ENCODE measurements around the gene NRBF2.
"Not testable (repeated sequence)": the region's sequence is repeated elsewhere in the genome, so short reads cannot be mapped to it uniquely, and the experiment has no call there.

Gene NRBF2

DNA sequence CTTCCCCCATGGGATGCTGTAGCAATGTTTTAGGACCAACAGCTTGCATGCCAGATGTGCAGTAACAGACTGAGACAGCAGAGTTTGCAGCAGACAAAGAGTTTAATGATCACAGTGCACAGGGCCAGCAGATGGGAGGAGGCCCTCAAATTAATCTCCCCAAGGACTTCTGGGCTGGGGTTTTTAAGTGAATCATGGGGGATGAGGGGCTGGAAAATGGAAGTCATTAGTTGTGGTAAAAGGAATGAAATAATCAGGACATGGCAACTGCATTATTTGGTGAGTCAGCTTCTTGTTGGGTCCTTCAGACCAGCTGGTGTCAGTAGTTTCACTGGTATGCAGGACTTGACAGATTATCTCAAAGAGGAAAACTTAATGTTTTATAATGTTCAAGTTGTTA is 12.6 kb upstream of the NRBF2 start:
- DNase-seq, result no peak

DNA sequence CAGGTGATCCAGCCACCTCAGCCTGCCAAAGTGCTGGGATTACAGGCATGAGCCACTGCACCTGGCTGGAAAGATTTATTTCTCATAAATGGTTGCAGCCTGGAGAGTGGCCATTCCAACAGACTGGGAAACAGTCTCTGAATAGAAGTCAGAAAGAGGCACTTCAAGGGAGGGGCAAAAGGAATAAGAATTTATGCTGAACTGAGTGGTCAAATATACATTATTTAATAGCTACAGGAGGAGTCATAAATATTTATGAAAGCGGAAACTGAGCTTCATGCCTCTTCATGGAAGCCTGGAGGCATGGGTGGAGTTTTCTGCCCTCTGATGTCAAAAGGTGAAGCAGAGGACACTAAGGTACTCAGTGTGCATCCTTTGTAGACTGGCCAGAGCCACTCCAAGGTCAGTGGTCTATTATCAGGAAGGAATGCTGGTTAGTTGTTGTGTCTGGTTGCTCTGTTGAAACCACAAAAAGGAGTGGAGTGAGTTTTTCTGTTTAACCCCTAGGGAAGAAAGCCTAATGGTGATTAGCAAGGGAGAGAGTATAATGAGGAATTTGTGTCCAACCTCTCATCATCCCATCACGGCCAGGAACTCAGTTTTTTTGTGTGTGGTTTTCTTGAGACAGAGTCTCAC is 9.3 kb upstream of the NRBF2 start:
- DNase-seq, result no peak

DNA sequence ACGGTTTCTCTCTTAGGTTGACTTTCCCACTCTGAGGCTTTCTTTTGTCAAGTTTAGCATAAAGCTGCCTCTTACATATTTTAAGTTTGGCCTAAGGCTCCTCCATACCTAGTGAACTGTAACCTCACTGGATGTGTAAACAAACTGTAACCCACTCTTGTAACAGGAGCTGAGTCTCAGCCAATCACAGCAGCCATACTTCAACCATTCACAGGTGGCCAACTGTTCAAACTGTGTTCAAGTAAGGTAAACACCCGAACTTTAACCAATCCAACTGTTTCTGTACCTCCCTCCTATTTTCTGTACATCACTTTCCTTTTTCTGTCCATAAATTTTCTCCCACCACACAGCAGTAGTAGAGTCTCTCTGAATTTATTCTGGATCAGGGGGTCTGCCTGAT is 7.7 kb upstream of the NRBF2 start:
- no peak for DNase-seq

DNA sequence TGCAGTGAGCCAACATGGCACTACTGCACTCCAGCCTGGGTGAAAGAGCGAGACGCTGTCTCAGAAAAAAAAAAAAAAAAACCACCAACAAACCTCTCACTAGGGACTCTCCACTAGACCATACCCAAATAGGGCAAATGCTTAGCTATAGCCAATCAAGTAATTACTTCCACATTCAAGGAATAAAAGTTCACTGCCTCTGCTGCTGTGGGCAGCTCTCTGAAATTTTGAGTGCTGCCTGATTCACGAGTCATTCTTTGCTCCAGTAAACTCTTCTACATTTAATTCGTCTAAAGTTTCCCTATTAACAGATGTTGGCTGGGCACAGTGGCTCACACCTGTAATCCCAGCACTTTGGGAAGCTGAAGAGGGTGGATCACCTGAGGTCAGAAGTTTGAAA is 4.7 kb upstream of the NRBF2 start:
- no peak for DNase-seq

DNA sequence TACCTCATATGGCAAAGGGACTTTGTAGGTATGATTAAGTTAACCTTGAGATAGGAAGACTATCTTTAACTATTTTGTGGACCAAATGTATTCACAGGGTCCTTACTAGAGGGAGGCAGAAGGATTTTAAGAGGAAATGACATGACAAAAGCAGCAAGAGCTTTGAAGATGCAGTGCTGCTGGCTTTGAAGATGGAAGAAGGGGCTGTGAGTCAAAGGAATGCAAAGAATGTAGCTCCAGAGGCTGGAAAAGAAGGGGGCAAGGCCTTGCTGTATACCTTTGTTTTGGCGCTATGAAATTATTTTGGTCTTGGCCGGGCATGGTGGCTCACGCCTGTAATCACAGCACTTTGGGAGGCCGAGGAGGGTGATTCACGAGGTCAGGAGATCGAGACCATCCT is 3.2 kb upstream of the NRBF2 start:
- DNase-seq, result no peak

DNA sequence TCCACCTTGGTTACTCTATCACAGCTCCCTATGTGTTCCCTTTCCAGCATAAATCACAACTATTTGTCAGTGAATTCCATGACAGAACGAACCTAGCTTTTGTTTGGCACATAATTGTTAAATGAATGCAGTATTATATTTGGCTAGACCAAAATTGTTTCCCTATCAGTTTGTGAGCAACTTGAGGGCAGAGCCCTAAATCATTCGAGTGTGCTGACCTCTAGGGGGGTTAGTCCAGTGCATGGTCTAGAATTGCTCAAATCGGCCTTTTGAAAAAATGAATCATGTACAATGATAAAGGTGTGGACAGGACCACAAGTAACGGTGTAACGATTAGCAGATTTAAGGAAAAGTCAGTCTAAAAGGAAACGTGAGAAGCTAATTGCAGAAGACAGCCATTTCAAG is 475 bp upstream of the NRBF2 start:
- DNase-seq, result no peak

DNA sequence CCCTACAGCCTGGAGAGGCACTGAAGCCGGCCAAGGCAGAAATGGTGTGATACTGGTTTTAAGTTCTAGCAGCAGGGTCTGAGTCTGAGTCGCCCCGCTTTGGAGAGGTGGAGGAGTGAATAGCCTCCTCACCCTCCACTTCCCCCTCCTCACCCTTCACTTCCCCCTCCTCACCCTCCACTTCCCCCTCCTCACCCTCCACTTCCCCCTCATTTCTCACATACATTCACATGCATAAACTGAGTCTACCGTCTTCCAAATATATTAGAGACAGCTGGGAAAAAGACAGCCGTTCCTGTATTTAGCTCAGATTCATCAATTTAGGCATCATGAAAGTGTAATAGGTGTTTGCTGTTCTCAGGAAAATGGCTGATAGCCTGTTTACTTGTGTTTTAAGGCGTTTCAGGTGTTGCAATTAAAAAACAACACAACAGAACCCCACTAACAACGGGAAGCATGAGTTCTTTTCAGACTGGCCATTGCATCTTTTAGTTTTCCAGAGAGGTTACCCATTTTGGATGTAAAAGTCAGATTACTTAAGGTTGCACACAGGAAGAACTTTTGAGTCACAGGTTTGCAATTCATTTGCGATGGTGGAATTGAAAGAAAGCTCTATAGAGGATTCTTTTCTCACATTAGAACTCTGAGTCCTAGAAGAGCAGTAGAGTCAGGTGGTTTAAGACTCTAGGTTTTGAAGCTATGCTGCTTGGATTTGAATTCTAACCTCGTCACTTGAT is 861 bp downstream of the NRBF2 start:
- no peak for DNase-seq

DNA sequence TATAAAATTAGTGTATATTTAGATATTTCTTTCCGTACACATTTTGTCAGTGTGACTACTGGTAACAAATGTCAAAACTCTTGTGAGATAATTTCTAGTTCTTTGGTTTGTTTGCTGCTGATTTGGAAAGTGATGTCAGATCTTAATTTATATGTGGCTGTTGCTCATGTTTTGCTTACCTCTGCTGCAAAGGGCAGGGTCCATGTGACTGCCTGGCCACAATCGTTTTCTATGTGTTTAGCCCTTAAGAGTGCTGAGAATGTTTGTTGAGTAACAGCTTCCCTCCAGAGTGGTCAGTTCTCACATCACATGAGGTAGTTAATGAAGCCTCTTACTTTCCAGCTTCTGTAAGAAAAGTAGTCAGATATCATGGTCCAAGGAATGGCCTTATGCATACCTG is 4.2 kb downstream of the NRBF2 start:
- no peak for DNase-seq

DNA sequence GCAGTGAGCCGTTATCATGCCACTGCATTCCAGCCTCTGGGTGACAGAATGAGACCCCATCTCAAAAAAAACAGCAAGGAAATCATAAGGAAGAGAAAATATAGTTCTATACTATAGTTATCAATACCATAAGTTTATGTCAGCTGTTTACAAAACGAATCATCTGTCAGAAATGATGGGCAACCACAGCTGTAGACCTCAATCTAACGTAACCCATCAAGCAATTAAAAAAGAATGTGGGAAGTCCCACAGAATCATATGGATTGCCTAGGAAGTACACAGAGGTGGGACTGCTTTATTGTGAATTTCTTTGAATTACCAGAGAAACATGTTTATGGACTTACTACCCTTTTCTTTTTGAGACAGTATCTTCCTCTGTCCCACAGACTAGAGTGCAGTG is 6.9 kb downstream of the NRBF2 start:
- no peak for DNase-seq

DNA sequence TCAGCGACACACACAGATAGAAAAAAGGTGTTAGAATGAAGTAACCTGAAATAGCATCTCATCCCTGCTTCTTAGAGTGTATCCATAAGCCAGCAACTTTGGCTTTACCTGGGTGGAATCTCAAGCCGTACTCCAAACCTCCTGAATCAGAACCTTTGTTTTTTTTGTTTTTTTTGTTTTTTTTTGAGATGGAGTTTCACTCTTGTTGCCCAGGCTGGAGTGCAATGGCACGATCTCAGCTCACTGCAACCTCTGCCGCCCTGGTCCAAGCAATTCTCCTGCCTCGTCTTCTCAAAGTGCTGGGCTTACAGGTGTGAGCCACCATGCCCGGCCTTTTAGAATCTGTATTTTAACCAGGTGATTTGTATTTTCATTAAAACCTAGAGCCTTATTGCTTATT is 9.0 kb downstream of the NRBF2 start:
- DNase-seq, result no peak

DNA sequence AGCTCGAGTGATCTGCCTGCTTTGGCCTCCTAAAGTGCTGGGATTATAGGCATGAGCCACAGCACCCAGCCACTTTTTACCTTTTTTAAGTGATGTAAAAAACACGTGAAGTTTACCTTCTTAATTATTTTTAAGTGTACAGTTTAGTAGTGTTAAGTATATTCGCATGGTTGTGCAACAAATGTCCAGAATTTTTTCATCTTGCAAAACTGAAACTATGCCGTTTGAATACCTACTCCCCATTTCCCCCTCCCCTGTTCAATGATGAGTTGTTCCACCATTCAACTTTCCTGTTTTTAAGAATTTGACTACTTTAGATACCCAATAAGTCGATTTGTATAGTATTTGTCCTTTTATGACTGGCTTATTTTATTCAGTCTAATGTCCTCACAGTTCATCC is 10.9 kb downstream of the NRBF2 start:
- no peak for DNase-seq

DNA sequence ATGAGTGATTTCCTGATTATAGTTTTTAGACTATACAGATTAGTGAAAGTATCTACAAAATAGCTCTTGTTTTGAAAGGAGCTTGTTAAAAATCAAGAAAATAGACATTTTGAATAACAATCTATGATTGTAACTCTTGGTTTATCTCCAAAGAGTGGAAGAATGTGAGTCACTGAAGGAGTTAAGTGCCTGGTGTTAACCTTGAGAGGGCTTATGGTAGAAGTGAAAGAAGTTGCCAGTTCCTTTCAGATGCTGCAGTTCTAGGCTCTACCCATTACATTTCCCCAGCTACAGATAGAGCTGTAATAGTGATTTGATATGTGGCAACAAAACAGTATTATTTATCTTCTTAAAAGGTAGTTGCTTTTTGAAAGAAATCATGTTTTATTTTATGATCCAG is 12.7 kb downstream of the NRBF2 start:
- no peak for DNase-seq

DNA sequence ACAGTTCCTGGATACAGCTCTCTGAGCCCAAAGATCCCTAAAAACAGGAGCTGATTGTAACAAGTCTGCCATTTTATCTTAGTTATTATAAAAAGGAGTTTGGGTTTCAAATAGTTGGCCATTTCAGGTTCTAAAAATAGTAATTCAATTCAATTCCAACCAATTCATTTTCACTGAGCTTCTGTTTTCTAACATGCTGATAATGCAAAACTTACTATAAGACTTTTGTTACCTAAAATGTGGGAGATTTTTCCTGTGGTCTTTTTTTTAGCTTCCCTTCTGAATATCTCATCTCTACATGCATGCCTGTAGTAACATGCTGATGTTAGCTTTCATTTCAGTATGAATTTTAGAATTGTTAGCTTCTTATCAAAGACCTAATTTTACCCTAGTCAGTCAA is 13.4 kb downstream of the NRBF2 start:
- no peak for DNase-seq

DNA sequence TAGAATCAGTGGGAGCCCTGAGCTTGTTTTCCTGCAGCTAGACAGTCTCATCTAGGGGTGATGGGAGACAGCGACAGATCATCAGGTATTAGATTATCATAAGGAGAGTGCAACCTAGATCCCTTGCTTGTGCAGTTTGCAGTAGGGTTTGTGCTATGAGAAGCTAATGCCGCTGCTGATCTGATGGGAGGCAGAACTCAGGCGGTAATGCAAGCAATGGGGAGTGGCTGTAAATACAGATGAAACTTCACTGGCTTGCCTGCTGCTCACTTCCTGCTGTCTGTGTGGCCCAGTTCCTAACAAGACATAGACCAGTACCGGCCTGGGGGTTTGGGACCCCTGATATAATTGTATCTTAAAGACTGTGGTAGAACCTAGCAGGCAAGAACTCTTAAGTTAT is 17.6 kb downstream of the NRBF2 start:
- no peak for DNase-seq

DNA sequence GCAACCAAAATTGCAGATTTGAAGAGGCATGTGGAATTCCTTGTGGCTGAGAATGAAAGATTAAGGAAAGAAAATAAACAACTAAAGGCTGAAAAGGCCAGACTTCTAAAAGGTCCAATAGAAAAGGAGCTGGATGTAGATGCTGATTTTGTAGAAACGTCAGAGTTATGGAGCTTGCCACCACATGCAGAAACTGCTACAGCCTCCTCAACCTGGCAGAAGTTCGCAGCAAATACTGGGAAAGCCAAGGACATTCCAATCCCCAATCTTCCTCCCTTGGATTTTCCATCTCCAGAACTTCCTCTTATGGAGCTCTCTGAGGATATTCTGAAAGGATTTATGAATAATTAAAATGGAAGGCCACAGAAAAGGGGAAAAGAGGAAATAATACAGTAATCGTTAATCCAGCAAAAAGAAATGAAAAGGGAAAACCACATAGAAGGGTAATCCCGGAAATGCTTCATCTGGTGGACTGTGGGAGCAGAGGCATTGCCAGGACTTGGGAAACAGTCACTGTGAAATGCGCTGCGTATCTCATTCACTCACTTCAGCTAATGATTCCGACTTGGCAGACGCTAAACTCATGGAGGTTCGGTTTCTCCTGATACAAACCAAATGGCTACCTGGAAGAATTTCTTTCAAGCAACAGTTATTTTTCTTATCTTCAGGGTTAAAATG is 20.9 kb downstream of the NRBF2 start:
- DNase-seq, result not testable (repeated sequence)

DNA sequence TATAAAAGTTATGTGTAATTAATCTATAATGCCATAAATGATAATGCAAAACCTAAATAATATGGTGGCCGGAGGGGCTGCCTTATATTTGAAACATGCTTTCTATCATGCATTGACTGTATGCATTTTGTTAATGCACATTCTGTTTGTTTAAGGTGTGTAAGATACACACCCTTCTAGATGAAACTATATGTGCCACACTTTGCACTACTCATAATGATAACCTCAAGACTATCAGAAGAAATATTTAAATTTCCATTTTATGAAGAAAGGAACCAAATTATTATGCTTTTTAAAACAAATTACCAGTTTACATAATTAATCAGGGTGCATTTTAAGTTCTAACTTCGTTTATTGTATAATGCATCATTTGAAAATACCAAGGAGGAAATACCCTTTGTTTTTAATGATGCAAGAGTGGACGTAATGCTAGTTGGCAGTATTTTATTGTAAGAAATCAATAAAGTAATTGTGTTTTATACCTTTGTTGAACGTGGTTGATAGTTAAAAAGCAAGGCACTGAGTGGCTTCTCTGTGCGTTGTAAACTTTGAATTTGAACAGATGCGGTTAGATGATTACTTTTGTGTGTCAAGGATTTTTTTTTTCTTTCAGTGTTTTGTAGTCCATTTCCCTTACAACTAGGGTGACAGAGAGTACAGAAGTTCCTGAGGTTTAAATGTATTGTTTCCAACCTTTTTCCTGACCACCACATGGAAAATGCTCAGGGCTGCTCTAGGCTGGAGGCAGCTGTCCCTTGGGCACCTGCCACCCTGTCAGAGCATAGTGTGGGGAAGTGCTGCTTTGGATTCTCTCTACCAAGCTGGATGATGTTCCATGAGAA is 21.6 kb downstream of the NRBF2 start:
- DNase-seq, result no peak

DNA sequence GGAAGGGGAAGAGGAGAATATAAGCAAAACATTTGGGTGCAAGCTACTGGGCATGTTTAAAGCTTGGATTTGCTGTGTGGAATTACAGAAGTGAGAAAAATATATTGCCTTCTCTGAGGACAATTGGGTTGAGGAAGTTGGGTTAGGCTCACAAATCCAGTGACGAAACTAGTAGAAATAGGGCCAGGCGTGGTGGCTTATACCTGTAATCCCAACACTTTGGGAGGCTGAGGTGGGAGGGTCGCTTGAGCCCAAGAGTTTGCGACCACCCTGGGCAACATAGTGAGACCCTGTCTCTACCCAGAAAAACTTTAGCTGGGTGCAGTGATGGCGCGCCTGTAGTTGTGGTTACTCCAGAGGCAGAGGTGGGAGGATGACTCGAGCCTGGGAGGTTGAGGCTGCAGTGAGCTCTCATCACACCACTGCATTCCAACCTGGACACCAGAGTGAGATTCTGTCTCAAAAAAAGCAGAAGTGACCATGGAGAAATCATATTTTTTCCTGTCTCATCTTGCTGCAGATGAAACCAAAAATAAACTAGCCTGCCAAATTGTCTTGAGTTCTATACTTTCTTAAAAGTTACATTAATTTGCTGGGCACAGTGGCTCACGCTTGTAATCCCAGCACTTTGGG is 22.4 kb downstream of the NRBF2 start:
- no peak for DNase-seq

DNA sequence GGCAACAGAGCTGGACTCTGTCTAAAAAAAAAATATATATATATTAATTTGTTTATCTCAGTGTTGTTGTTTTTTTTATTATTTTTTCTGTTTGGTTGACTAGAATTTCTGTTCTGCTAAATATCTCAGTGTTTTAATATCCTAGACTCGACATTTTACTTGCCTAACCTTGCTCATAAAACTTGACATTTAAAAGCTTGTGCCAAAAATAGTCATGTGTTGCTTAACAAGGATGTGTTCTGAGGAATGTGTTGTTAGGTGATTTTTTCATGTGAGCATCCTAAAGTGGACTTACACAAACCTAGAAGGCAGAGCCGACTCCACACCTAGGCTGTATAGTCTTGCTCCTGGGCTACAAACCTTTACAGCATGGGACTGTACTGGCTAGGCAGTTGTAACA is 23.1 kb downstream of the NRBF2 start:
- DNase-seq, result no peak

DNA sequence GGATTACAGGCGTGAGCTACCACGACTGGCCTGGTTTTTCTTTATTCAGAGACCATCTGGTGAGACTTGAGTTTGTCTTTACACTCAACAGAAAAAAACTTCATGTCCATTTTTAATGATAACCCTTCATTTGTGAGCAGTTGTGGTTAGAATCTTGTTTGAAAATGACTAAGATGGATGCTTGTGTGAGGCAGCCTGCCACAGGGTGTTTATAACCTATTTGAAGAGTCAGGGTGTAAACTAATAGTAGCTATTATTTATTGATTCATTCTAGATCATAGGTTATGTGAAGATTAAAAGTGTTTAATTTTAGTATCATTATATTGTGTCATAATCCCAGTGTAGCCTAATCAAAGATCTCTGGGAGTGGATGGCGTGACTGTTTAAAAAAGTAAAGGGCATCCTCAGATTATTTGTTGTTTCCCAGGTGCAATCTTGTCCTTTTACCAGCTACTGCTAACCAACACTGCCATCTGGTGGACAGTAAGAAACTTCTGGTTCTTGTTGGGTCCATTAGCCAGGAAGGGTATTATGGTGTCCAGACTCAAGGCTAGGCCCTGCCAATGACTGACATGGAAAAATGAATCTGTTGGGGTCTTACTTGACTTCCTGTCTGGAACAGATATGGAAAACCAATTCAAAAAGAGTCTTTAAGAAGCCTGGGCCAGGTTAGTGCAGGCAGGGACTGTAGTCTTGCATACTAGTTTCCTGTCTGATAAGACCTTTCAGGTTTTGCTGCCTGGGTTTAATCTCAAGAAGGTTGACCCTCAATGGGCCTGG is 24.9 kb downstream of the NRBF2 start:
- peak; percentile 26 for DNase-seq

DNA sequence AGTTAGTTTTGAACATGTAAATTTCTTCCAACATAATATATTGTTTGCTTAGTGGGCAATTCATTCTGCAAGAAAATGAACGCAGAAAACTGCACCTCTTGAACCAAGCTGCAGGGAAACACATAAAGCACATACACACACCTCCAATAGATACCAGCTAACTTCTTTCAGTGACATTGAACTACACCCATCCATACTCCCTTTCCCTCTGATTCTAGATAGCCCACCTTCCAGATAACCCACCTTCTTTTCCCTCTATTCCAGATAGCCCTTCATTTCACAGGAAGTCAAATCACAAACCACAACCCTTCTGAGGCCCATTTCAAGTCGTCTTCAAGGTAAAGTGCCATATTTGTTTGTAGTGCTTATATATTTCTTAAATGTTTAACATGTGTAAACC is 28.5 kb downstream of the NRBF2 start:
- DNase-seq, result no peak

DNA sequence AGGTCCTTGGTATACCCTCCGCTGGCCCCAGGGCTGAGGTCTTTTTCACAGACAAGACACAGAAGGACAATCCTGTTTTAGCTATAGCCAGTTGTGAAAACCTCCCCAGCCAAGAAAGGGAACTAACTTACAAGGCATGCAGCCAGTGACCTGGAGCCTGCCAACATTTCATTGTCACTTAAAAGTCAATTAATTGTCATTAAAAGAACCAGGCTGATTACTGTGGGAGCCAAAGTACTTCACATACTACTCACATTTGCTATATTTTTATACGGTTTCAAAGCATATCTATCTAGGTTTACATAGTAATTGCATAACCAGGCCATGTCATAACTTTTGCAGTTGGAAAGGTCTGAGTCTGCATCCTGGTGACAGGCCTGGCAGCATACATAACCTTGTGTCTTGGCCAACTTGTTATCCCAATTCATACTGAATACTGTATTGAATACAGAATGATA is 31.1 kb downstream of the NRBF2 start:
- DNase-seq, result no peak

DNA sequence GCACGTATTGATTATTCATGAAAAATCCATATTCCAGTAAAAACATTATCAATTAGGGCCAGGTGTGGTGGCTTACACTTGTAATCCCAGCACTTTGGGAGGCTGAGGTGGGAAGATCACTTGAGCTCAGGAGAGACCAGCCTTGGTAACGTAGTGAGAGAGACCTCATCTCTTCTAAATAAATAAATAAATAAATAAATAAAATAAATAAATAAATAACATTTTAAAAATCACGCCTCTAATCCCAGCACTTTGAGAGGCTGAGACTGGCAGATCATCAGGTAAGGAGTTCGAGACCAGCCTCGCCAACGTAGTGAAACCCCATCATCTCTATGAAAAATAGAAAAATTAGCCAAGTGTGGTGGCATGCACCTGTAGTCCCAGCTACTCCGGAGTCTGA is 32.1 kb downstream of the NRBF2 start:
- DNase-seq, result no peak
